NCI-H526 treated with DMSO at 0.1 percent for 48 hours (cell line): Measurements from ENCODE around the gene H2BW2.
"Not testable (repeated sequence)": the region's sequence is repeated elsewhere in the genome, so short reads cannot be mapped to it uniquely, and the experiment has no call there.

Experiments
- DNase-seq: peaks from one replicate; lab custom pipeline; 2025; lab: John Stamatoyannopoulos, UW

The H2BW2 gene

GRCh38 chrX:104039689-104040505 is at the start of gene H2BW2:
Gene H2BW2, plus strand, starts transcription at chrX:104039956. Its CDS starts 39 bp downstream, at chrX:104039995.
- DNase-seq, result no peak

- DNase-seq, result no peak
Measured at GRCh38 chrX:103999234-103999633, 40.5 kb upstream of the H2BW2 start.

GRCh38 chrX:104008831-104009230 is 30.9 kb upstream of the H2BW2 start:
- DNase-seq, result no peak

- DNase-seq, result no peak
Measured at GRCh38 chrX:104013158-104013557, 26.6 kb upstream of the H2BW2 start.

GRCh38 chrX:104013606-104014005 is 26.1 kb upstream of the H2BW2 start, which contains the start of gene H2BW1:
Gene H2BW1, minus strand, starts transcription at chrX:104013708. Its CDS starts 132 bp downstream, at chrX:104013576.
- DNase-seq, result no peak

GRCh38 chrX:104015576-104015975 is 24.2 kb upstream of the H2BW2 start:
- not testable (repeated sequence) for DNase-seq

- no peak for DNase-seq
Measured at GRCh38 chrX:104018126-104018525, 21.6 kb upstream of the H2BW2 start.

- no peak for DNase-seq
Measured at GRCh38 chrX:104041003-104041402, 1.2 kb downstream of the H2BW2 start.

GRCh38 chrX:104045642-104046041 is 5.9 kb downstream of the H2BW2 start:
- DNase-seq, result no peak

- DNase-seq, result no peak
Measured at GRCh38 chrX:104047171-104047570, 7.4 kb downstream of the H2BW2 start.

GRCh38 chrX:104054956-104055355 is 15.2 kb downstream of the H2BW2 start:
- DNase-seq, result not testable (repeated sequence)

GRCh38 chrX:104062636-104063035 is 22.9 kb downstream of the H2BW2 start:
- not testable (repeated sequence) for DNase-seq

GRCh38 chrX:104075778-104076445 is 36.2 kb downstream of the H2BW2 start, which contains the start of gene TMSB15C:
Gene TMSB15C, minus strand, starts transcription at chrX:104076236.
- DNase-seq, result not testable (repeated sequence)

- not testable (repeated sequence) for DNase-seq
Measured at GRCh38 chrX:104077854-104078253, 38.1 kb downstream of the H2BW2 start.

- DNase-seq, result no peak
Measured at GRCh38 chrX:104084063-104084462, 44.3 kb downstream of the H2BW2 start.

- DNase-seq, result no peak
Measured at GRCh38 chrX:104084534-104085277, 45.0 kb downstream of the H2BW2 start.

- DNase-seq, result no peak
Measured at GRCh38 chrX:104085477-104085876, 45.7 kb downstream of the H2BW2 start.

- DNase-seq, result no peak
Measured at GRCh38 chrX:104085919-104086318, 46.2 kb downstream of the H2BW2 start.
